Adrenal gland (tissue), 5 donors: ENCODE data around the gene NCK1.

ENCODE experiments used
- CTCF ChIP-seq, 6 experiments: fragments of 450-650 bp in 4 of 6; fragments of 200-600 bp in 2 of 6; sonication (generic) in 1 of 6; IDR thresholded peaks; 1 replicate in 5 of 6; 2 replicates in 1 of 6; pipeline versions ENCODE4 v1.5.1 to v1.8.0; 2016 to 2021; ENCODE audit warnings: antibody characterized with exemption in 6 of 6, mild to moderate bottlenecking in 2 of 6, moderate library complexity in 1 of 6
- POLR2A ChIP-seq, 2 donors: fragments of 450-650 bp; IDR thresholded peaks; one replicate each; pipeline ENCODE4 v1.6.1; 2017; ENCODE audit warnings: antibody characterized with exemption in 2 of 2, mild to moderate bottlenecking in 2 of 2, moderate library complexity in 1 of 2
- donor health status: DM: no; HTN: no; CAD: no.

GRCh38 chr3:136954251-136954650, 92.2 kb downstream of the NCK1 start:
- TF ChIP-seq POLR2A (IDR thresholded peaks at IDR 0.05), result no peak
- TF ChIP-seq CTCF (IDR thresholded peaks at IDR 0.05), result no peak
